Measurements from ENCODE around the gene RALGPS2. TPM values are rescaled to one million over a fixed set of nuclear protein-coding genes. Genes with fewer than 3 reads are reported as not detected.

RALGPS2 gene
- total RNA-seq, 6 experiments from 2014 or later, result 21.0 to 38.3 (median 28.4) TPM

DNA sequence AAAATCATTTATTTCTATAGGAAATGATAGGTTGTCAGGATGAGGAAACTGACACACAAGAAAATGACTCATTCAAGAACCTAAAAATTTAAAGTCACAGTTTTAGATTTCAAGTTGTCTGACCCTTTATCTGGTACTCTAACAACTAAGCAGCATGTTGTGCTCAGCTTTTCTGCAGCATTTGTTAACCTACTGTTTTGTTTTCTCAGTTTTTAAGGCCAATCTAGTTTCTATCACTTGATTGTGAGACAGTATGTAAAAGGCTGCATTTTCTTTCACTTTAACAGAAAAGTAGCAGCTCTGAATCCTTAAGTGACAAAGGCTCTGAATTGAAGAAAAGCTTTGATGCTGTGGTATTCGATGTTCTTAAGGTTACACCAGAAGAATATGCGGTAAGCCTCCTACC is 59.1 kb downstream of the RALGPS2 start:
- intact Hi-C loops (cut with DNase I), result no loop called here
- Histone ChIP-seq H3K27ac (no peak overlapping the region), H3K9me3 (no peaks in the 10 kb centered on the region), H3K36me3 (no peaks in the 10 kb centered on the region), H3K4me1 (no peaks in the 10 kb centered on the region), H3K4me3 (no peak overlapping the region), H3K27me3 (no peaks in the 10 kb centered on the region)
- TF ChIP-seq POLR2A (IDR thresholded peaks at IDR 0.05), result no peak
- 81% methylated on average over 2 of the region's 2 CpGs for WGBS (ENCODE audit: insufficient coverage, low coverage, low lambda C conversion rate, missing lambda C conversion rate)
- DNase-seq, result no peak
- ATAC-seq, result no peak

- Histone ChIP-seq H3K4me3 (no peak overlapping the region), H3K4me1 (no peaks in the 10 kb centered on the region), H3K27ac (no peak overlapping the region), H3K27me3 (no peaks in the 10 kb centered on the region), H3K36me3 (no peaks in the 10 kb centered on the region), H3K9me3 (no peaks in the 10 kb centered on the region)
- DNase-seq (no peak), ATAC-seq (no peak)
- intact Hi-C loops (cut with DNase I), result no loop called here
- 82% methylated on average over 3 of the region's 3 CpGs for WGBS (ENCODE audit: insufficient coverage, low coverage, low lambda C conversion rate, missing lambda C conversion rate)
- no peak for TF ChIP-seq POLR2A (IDR thresholded peaks at IDR 0.05)
- TF ChIP-seq, protein P1, sequence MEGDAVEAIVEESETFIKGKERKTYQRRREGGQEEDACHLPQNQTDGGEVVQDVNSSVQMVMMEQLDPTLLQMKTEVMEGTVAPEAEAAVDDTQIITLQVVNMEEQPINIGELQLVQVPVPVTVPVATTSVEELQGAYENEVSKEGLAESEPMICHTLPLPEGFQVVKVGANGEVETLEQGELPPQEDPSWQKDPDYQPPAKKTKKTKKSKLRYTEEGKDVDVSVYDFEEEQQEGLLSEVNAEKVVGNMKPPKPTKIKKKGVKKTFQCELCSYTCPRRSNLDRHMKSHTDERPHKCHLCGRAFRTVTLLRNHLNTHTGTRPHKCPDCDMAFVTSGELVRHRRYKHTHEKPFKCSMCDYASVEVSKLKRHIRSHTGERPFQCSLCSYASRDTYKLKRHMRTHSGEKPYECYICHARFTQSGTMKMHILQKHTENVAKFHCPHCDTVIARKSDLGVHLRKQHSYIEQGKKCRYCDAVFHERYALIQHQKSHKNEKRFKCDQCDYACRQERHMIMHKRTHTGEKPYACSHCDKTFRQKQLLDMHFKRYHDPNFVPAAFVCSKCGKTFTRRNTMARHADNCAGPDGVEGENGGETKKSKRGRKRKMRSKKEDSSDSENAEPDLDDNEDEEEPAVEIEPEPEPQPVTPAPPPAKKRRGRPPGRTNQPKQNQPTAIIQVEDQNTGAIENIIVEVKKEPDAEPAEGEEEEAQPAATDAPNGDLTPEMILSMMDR (IDR thresholded peaks at IDR 0.05), result no peak
Observed at GRCh38 chr1:178792394-178792793, 67.3 kb downstream of the RALGPS2 start.

DNA sequence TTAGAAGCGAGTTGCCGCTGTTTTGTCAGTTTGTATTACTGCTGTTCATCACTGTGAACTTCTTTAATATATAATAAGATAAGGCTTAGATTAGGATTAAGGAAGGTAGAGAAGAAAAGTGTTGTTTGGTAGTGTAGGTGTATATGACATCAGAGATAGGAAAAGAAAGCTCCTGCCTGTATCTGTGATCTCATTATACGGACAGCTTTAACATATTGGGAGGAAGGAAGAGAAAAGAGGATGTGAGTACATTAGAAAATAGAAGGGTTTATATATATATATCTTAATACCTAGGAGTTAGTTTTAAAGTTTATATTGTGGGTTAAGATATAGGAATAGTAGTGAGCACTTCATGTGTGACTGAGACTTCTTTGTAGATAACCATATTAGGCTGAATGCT is 71.0 kb downstream of the RALGPS2 start:
- WGBS (ENCODE audit: insufficient coverage, low coverage, low lambda C conversion rate, missing lambda C conversion rate), result 69% methylated on average over 3 of the region's 3 CpGs
- H3K4me3 ChIP-seq, result no peak overlapping the region
- H3K4me1 ChIP-seq, result no peaks in the 10 kb centered on the region
- no peaks in the 10 kb centered on the region for H3K9me3 ChIP-seq
- intact Hi-C loops (cut with DNase I), result no loop called here
- H3K36me3 ChIP-seq, result peaks cover 0 to 3% (median 0%) of the 10 kb centered on the region in 4 donors
- DNase-seq (no peak), ATAC-seq (no peak)
- no peak overlapping the region for H3K27ac ChIP-seq
- TF ChIP-seq, protein P1 (IDR thresholded peaks at IDR 0.05), result no peak
- TF ChIP-seq POLR2A (IDR thresholded peaks at IDR 0.05), result no peak
- H3K27me3 ChIP-seq, result no peaks in the 10 kb centered on the region

- intact Hi-C loops (cut with DNase I), result no loop called here
- no peaks in the 10 kb centered on the region for H3K4me1 ChIP-seq
- H3K9me3 ChIP-seq, result no peaks in the 10 kb centered on the region
- no peak overlapping the region for H3K4me3 ChIP-seq
- ATAC-seq (no peak), DNase-seq (no peak)
- WGBS (ENCODE audit: insufficient coverage, low coverage, low lambda C conversion rate, missing lambda C conversion rate), result 96% methylated on average over 2 of the region's 2 CpGs
- no peak overlapping the region for H3K27ac ChIP-seq
- peaks cover 0 to 3% (median 0%) of the 10 kb centered on the region in 4 donors for H3K36me3 ChIP-seq
- no peaks in the 10 kb centered on the region for H3K27me3 ChIP-seq
- TF ChIP-seq, protein P1 (IDR thresholded peaks at IDR 0.05), result no peak
- no peak for TF ChIP-seq POLR2A (IDR thresholded peaks at IDR 0.05)
Observed at GRCh38 chr1:178797590-178797989, 72.5 kb downstream of the RALGPS2 start.

DNA sequence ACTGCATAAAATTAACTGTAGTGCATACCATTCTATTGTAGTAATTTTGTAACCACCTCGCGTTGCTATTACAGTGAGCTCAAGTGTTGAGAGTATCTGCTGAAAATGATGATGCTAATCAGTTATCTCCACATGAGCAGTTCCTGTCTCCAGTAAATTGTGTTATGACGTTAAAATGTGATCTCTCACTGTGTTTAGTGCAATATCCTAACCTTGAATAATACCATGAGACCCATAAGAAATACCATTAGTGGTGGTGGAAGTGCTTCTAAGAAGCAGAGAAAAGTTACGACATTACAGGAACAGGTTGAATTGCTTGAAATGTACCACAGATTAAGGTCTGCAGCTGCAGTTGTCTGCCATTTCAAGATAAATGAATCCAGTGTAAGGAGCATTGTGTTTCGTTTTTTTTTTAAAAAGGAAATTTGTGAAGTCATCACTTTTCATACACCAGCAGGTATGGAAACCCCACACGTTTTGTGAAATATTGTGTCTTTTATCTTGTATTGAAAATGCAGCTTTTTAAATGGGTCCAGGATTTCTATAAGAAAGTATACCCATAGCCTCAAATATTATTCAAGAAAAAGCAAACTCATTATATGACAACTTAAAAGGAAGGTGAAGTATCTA is 73.3 kb downstream of the RALGPS2 start:
- TF ChIP-seq, protein P1 (IDR thresholded peaks at IDR 0.05), result no peak
- no peak for TF ChIP-seq POLR2A (IDR thresholded peaks at IDR 0.05)
- 91% methylated on average over 6 of the region's 6 CpGs for WGBS (ENCODE audit: insufficient coverage, low coverage, low lambda C conversion rate, missing lambda C conversion rate)
- Histone ChIP-seq H3K27me3 (no peaks in the 10 kb centered on the region), H3K4me3 (no peak overlapping the region), H3K4me1 (no peaks in the 10 kb centered on the region), H3K36me3 (peaks cover 0 to 3% (median 0%) of the 10 kb centered on the region in 4 donors), H3K27ac (no peak overlapping the region), H3K9me3 (no peaks in the 10 kb centered on the region)
- ATAC-seq, result no peak
- intact Hi-C loops (cut with DNase I), result no loop called here
- no peak for DNase-seq

Measured in right lobe of liver (tissue), 6 donors.